NCI-H82 (cell line): ENCODE results near the gene STEEP1.
A peak's percentile ranks its signal among the peaks of the same experiment; 100 is the strongest.

Experiments
- DNase-seq: peaks from one replicate; lab custom pipeline; 2025; lab: John Stamatoyannopoulos, UW

Gene STEEP1

GRCh38 chrX:119565107-119565663 is at the start of gene STEEP1:
STEEP1 (minus strand) TSS chrX:119565409; CDS start chrX:119565355, 54 bp downstream.
- peak; percentile 98 for DNase-seq

DNA sequence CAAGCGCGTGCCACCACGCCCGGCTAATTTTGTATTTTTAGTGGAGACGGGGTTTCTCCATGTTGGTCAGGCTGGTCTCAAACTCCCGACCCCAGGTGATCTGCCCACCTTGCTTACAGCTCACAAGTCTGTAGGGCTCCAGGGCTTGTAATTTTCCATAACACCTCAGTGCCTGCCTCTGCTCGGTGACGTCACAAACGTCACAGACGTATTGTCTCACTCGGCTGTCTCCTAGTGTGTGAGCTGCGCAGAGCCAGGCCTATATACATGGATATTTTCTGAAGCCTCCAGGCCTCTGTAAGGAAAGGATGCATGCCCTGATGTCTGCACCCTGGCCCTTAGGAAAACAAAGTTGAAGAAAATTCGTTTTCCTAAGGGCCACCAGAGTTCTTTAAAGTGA is 49.6 kb upstream of the STEEP1 start:
- no peak for DNase-seq

DNA sequence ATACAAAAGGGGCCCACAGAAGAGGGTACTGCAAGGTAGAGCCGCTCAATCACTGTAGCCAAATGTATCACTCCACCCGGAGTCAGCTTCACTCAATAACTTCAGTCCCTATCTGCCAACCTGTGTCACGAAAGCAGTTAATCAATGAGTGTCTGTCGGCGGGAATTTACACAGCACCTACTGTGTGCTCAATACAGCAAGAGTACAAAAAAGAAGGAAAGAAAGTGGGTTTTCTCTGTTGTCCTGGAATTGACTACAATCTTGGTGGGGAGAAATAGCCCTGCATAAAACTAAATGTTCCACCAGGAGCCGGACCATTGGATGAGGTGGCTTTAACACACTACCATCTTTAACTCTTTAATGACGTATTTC is 41.8 kb upstream of the STEEP1 start:
- no peak for DNase-seq

GRCh38 chrX:119606280-119607017 is 41.2 kb upstream of the STEEP1 start, which contains the start of gene NKRF:
NKRF (minus strand) TSS chrX:119606424.
- peak; percentile 96 for DNase-seq

- DNase-seq, result peak; percentile 49
Measured at GRCh38 chrX:119605464-119606279, 40.5 kb upstream of the STEEP1 start.

- peak; percentile 52 for DNase-seq
Measured at GRCh38 chrX:119604766-119605463, 39.7 kb upstream of the STEEP1 start.

DNA sequence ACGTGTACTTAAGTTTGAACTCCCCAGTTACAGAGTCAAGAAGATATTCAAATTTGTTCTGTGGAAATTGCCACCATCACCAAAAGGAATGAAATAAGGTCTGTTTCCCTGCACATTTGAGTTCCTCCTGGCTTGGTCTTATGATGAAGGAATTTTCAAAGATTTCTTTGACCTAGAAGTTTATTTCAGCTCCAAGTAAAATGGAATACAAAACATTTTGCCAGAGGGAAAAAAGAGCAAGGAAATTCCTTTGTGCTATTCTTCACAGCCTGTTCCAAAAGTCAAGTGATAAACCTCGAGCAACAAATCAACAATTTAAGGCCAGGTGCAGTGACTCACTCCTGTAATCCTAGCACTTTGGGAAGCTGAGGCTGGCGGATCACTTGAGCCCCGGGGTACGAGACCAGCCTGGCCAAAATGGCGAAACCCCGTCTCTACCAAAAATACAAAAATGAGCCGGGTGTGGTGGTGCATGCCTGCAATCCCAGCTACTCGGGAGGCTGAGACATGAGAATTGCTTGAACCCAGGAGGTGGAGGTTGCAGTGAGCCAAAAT is 37.6 kb upstream of the STEEP1 start:
- DNase-seq, result no peak

- DNase-seq, result no peak
Measured at GRCh38 chrX:119589810-119590209, 24.6 kb upstream of the STEEP1 start.

- DNase-seq, result no peak
Measured at GRCh38 chrX:119583431-119584059, 18.3 kb upstream of the STEEP1 start.

DNA sequence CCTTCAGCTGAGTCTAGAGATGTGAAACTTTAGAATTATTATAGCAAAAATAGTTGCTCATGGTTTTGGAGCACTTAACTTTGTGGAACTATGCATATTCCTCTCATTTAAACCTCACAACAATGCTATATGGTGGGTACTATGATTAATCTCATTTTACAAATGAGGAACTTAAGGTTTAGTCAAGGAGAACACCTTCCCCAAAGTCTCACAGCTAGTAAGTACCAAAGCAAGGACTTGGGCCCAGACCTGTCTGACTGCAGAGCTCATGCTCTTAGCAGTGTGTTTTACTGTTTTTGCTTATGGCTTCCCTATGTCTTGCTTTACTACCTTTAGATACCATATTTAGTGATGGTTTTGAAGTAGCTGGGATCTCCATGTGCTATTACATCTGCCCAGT is 14.2 kb upstream of the STEEP1 start:
- no peak for DNase-seq

GRCh38 chrX:119574394-119575266 is 9.4 kb upstream of the STEEP1 start, which contains the start of gene UBE2A:
UBE2A (plus strand) TSS chrX:119574563; CDS start chrX:119574712, 149 bp downstream.
- DNase-seq, result peak; percentile 95

DNA sequence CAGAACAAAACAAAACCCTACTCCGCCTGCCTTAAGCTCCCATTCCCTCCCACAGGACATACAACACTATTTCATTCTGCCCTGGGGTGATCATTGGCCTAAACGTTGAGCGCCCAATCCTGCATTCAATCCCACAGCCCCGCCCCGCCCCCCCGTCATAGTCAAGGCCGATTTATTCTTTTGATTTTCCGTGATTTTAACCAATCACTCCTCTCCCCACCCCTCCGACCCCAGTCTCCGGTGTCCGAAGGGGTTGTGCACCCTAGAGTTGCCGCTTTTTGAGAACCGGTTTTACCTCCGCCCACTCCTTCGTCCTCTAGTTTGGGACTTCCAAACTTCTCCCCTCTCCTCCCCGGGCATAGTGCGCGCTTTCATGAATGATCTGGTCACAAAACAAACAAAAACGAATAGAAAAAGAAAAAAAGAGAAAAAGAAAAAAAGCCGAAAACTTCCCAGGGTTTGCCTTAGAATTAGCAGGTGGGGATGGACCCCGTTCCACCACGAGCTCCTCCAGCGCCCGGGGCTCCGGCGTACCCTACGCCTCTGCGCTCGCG is 8.7 kb upstream of the STEEP1 start:
- DNase-seq, result peak; percentile 48

GRCh38 chrX:119573222-119573621 is 8.0 kb upstream of the STEEP1 start:
- no peak for DNase-seq

DNA sequence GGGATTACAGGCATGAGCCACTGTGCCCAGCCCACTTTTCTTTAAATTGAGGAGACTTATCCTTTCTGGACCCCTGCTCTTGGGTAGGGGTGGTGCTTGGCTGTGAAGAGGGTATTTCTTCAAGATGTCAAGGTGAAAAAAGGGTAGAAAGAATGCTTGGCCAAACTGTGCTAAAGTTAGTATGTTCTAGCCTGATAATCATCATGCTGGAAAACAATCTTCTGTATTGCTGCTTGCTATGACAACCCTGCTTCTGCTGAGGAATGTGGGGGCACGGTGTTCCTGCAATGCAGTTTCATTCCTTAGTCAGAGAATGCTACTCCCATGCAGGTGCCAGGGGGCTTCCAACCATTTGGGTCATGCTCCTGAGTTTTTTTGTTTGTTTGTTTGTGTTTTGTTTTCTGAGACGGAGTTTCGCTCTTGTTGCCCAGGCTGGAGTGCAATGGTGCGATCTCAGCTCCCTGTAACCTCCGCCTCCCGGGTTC is 5.2 kb upstream of the STEEP1 start:
- no peak for DNase-seq

DNA sequence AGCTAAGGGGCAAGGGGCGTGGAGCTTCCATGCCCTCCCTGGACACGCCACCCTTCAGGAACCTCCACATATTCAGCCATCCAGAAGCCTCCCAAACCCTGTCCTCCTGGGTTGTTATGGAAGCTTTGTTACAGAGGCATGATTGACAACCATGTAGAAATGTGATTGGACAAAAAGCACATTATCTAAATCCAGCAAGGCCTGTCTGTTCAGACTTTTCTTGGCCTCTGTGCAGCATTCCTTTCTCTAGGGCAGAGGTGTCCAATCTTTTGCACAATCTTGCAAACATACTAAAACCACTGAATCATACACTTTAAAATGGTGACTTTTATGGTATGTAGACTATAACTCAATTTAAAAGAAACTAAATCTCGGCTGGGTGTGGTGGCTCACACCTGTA is 12.7 kb downstream of the STEEP1 start:
- no peak for DNase-seq

GRCh38 chrX:119549327-119550016 is 15.7 kb downstream of the STEEP1 start:
- peak; percentile 76 for DNase-seq

GRCh38 chrX:119541188-119541587 is 24.0 kb downstream of the STEEP1 start:
- no peak for DNase-seq

GRCh38 chrX:119539872-119540271 is 25.3 kb downstream of the STEEP1 start:
- DNase-seq, result no peak

- DNase-seq, result no peak
Measured at GRCh38 chrX:119537487-119537886, 27.7 kb downstream of the STEEP1 start.
